ENCODE measurements around the gene TAS2R39.

- TF ChIP-seq CTCF (IDR thresholded peaks at IDR 0.05) (no peak), POLR2A (IDR thresholded peaks at IDR 0.05) (no peak)
These were observed 44.6 kb downstream of the TAS2R39 start for GRCh38 chr7:143227806-143228205.
